Measurements from ENCODE around the gene MRPL36. TPM values are rescaled to one million over a fixed set of nuclear protein-coding genes. Genes with fewer than 3 reads are reported as not detected.

Gene MRPL36
- total and polyA plus RNA-seq, 4 donors = 22.3 to 106 (median 56.3) TPM

- TF ChIP-seq MAX (IDR thresholded peaks at IDR 0.05) = no peak
- TF ChIP-seq CTCF (IDR thresholded peaks at IDR 0.05; ENCODE audit: low read depth, low read length, missing input control) = no peak
- TF ChIP-seq FOXA2 (IDR thresholded peaks at IDR 0.05) = no peak
- H3K36me3 ChIP-seq (ENCODE audit: control insufficient read depth in 4 of 4, insufficient read depth in 3 of 4, low read depth in 1 of 4, low read length in 3 of 4) = no peaks in the 10 kb centered on the region
- 44% methylated on average over 14 of the region's 14 CpGs for WGBS
- no peak overlapping the region for H3K4me3 ChIP-seq (ENCODE audit: low read depth in 1 of 3, low read length in 3 of 3)
- peaks cover 0 to 4% (median 1%) of the 10 kb centered on the region in 4 donors for H3K27me3 ChIP-seq (ENCODE audit: control insufficient read depth in 4 of 4, insufficient read depth in 4 of 4, low read length in 3 of 4)
- H3K9me3 ChIP-seq (ENCODE audit: control insufficient read depth in 4 of 4, low read length in 3 of 4) = peaks cover 0 to 3% (median 2%) of the 10 kb centered on the region in 4 donors
- H3K27ac ChIP-seq (ENCODE audit: low read depth in 1 of 2, low read length in 2 of 2) = no peak overlapping the region
- H3K4me1 ChIP-seq (ENCODE audit: control insufficient read depth in 4 of 4, insufficient read depth in 4 of 4, low read length in 3 of 4) = no peaks in the 10 kb centered on the region
- no peak overlapping the region for H3K9ac ChIP-seq (ENCODE audit: low read depth in 1 of 2, low read length in 2 of 2)
- DNase-seq (ENCODE audit: low spot score) = no peak
Measured at GRCh38 chr5:1755321-1755949, 44.2 kb downstream of the MRPL36 start.

GRCh38 chr5:1754531-1755220 lies 45.0 kb downstream of the MRPL36 start:
- no peaks in the 10 kb centered on the region for H3K4me1 ChIP-seq (ENCODE audit: control insufficient read depth in 4 of 4, insufficient read depth in 4 of 4, low read length in 3 of 4)
- no peaks in the 10 kb centered on the region for H3K36me3 ChIP-seq (ENCODE audit: control insufficient read depth in 4 of 4, insufficient read depth in 3 of 4, low read depth in 1 of 4, low read length in 3 of 4)
- no peak overlapping the region for H3K27ac ChIP-seq (ENCODE audit: low read depth in 1 of 2, low read length in 2 of 2)
- no peak for TF ChIP-seq JUND (IDR thresholded peaks at IDR 0.05)
- TF ChIP-seq ZBTB33 (IDR thresholded peaks at IDR 0.05) = no peak
- no peak for TF ChIP-seq EGR1 (IDR thresholded peaks at IDR 0.05; ENCODE audit: low read depth in 2 of 2)
- no peak for TF ChIP-seq FOXA2 (IDR thresholded peaks at IDR 0.05)
- TF ChIP-seq HNF4G (IDR thresholded peaks at IDR 0.05) = no peak
- TF ChIP-seq FOXA1 (IDR thresholded peaks at IDR 0.05) = no peak
- TF ChIP-seq RXRA (IDR thresholded peaks at IDR 0.05) = no peak
- TF ChIP-seq SP1 (IDR thresholded peaks at IDR 0.05) = no peak
- no peak for TF ChIP-seq HNF4A (conservative IDR thresholded peaks at IDR 0.05)
- TF ChIP-seq CTCF (IDR thresholded peaks at IDR 0.05; ENCODE audit: low read depth, low read length, missing input control) = no peak
- no peak for TF ChIP-seq YY1 (IDR thresholded peaks at IDR 0.05)
- no peak for TF ChIP-seq NR2F2 (IDR thresholded peaks at IDR 0.05)
- no peak for TF ChIP-seq REST (IDR thresholded peaks at IDR 0.05)
- no peak for TF ChIP-seq RAD21 (IDR thresholded peaks at IDR 0.05)
- no peak for TF ChIP-seq ATF3 (IDR thresholded peaks at IDR 0.05)
- no peak overlapping the region for H3K4me3 ChIP-seq (ENCODE audit: low read depth in 1 of 3, low read length in 3 of 3)
- DNase-seq (ENCODE audit: low spot score) = no peak
- WGBS = 63% methylated on average over 14 of the region's 14 CpGs
- peaks cover 0 to 4% (median 1%) of the 10 kb centered on the region in 4 donors for H3K27me3 ChIP-seq (ENCODE audit: control insufficient read depth in 4 of 4, insufficient read depth in 4 of 4, low read length in 3 of 4)
- peaks cover 0 to 3% (median 2%) of the 10 kb centered on the region in 4 donors for H3K9me3 ChIP-seq (ENCODE audit: control insufficient read depth in 4 of 4, low read length in 3 of 4)
- no peak overlapping the region for H3K9ac ChIP-seq (ENCODE audit: low read depth in 1 of 2, low read length in 2 of 2)
